ENCODE results near the gene DCD. TPM values are rescaled to one million over a fixed set of nuclear protein-coding genes. Genes with fewer than 3 reads are reported as not detected.

The DCD gene
- total RNA-seq, 2 donors from 2014 or later: 6.5 TPM; not detected in 1

DNA sequence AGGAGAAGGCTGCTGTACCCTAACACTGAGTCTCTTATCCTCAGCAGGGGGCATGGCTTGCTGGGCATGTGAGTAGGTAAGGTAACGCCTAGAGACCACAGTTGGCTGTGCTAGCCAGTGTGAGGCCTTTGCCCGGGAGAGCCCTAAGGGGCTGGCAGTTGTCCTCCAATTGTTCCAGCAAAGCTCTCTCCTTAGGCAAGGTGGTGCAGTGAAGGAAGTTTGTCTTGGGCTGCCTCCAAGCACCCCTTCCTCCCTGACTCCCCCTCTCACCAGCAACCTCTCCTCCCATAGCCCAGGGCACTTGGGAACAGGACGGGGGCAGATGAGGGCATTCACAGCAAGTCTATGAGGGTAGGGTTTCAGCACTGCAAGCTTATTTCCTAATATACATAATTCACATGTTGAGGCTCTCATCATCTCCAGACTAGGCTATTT lies 36.4 kb downstream of the DCD start:
- Histone ChIP-seq H3K4me1 (ENCODE audit: control insufficient read depth in 1 of 2, low read depth in 2 of 2) (no peaks in the 10 kb centered on the region), H3K27ac (no peak overlapping the region), H3K9me3 (no peaks in the 10 kb centered on the region), H3K27me3 (replicated peaks; ENCODE audit: insufficient read depth) (no peaks in the 10 kb centered on the region), H3K36me3 (no peaks in the 10 kb centered on the region), H3K4me3 (no peak overlapping the region)
- ATAC-seq (ENCODE audit: insufficient number of reproducible peaks, low FRiP score, low read depth): no peak
- TF ChIP-seq, protein P1, sequence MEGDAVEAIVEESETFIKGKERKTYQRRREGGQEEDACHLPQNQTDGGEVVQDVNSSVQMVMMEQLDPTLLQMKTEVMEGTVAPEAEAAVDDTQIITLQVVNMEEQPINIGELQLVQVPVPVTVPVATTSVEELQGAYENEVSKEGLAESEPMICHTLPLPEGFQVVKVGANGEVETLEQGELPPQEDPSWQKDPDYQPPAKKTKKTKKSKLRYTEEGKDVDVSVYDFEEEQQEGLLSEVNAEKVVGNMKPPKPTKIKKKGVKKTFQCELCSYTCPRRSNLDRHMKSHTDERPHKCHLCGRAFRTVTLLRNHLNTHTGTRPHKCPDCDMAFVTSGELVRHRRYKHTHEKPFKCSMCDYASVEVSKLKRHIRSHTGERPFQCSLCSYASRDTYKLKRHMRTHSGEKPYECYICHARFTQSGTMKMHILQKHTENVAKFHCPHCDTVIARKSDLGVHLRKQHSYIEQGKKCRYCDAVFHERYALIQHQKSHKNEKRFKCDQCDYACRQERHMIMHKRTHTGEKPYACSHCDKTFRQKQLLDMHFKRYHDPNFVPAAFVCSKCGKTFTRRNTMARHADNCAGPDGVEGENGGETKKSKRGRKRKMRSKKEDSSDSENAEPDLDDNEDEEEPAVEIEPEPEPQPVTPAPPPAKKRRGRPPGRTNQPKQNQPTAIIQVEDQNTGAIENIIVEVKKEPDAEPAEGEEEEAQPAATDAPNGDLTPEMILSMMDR (IDR thresholded peaks at IDR 0.05): no peak
- no peak for DNase-seq (ENCODE audit: low spot score)

DNA sequence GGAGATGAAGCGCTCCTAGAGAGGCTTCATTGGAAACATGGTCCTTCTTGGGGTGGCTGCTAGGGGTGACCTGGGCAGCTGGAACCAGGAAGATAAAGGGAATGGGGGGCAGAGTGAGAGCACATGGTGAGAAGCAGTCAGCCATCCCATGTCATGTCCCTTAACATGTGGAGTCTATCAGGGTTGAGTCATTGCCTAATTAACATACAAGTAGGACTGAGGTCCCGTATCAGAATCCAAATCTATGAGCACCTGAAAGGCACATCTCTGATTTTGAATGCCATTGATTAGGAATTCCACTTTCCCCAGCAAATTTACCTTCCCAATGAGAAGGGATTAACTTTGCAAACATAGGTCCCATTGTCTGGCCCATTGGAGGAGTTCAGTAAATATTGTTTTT lies 39.4 kb downstream of the DCD start:
- Histone ChIP-seq H3K4me3 (no peak overlapping the region), H3K9me3 (no peaks in the 10 kb centered on the region), H3K4me1 (ENCODE audit: control insufficient read depth in 1 of 2, low read depth in 2 of 2) (no peaks in the 10 kb centered on the region), H3K27ac (no peak overlapping the region), H3K27me3 (replicated peaks; ENCODE audit: insufficient read depth) (no peaks in the 10 kb centered on the region), H3K36me3 (no peaks in the 10 kb centered on the region)
- DNase-seq (ENCODE audit: low spot score) (no peak), ATAC-seq (ENCODE audit: insufficient number of reproducible peaks, low FRiP score, low read depth) (no peak)
- TF ChIP-seq, protein P1 (IDR thresholded peaks at IDR 0.05): no peak

DNA sequence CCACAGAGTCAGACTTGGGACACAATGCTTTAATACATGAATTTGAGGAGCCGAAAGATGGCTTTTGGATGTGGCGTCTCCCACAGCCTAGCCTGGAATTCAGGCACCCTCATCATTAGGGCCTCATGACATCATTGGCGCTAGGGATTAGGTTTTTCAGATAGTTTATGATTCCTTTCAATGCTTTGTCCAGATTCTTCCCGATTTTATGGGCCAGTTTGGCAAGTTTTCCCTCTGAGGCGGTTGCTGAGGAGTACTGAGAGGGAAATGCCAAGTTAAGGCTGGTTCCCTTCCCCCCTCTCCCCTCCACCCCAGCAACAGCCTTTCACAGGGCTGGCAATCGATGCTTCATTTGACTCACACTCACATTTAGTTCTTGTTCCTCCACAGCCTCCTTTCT lies 40.0 kb downstream of the DCD start:
- H3K36me3 ChIP-seq: no peaks in the 10 kb centered on the region
- no peak overlapping the region for H3K27ac ChIP-seq
- no peak overlapping the region for H3K4me3 ChIP-seq
- DNase-seq (ENCODE audit: low spot score) (no peak), ATAC-seq (ENCODE audit: insufficient number of reproducible peaks, low FRiP score, low read depth) (no peak)
- no peaks in the 10 kb centered on the region for H3K4me1 ChIP-seq (ENCODE audit: control insufficient read depth in 1 of 2, low read depth in 2 of 2)
- H3K27me3 ChIP-seq (replicated peaks; ENCODE audit: insufficient read depth): no peaks in the 10 kb centered on the region
- TF ChIP-seq, protein P1 (IDR thresholded peaks at IDR 0.05): no peak
- H3K9me3 ChIP-seq: no peaks in the 10 kb centered on the region

DNA sequence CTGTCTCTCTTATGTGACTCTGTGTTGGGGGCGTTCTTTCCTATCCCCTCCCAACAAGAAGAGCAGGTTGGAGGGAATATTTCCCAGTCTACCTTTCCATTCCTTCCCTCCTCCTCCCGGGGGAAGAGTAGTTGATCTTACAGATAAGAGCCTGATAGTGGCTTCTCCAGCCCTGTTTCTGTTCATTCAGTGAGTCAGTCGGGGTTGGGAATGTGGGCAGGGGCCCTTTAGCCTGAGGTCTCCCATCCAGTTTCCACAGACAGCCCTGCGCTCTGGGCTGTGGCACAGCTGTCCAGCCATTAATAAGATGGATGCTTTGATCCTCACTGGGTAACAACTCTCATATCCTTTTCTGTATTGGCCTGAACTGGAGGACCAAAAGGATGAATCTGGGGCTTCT lies 41.6 kb downstream of the DCD start:
- Histone ChIP-seq H3K36me3 (no peaks in the 10 kb centered on the region), H3K9me3 (no peaks in the 10 kb centered on the region), H3K27ac (no peak overlapping the region), H3K27me3 (replicated peaks; ENCODE audit: insufficient read depth) (no peaks in the 10 kb centered on the region), H3K4me1 (ENCODE audit: control insufficient read depth in 1 of 2, low read depth in 2 of 2) (no peaks in the 10 kb centered on the region), H3K4me3 (no peak overlapping the region)
- no peak for ATAC-seq (ENCODE audit: insufficient number of reproducible peaks, low FRiP score, low read depth)
- no peak for DNase-seq (ENCODE audit: low spot score)
- TF ChIP-seq, protein P1 (IDR thresholded peaks at IDR 0.05): no peak

DNA sequence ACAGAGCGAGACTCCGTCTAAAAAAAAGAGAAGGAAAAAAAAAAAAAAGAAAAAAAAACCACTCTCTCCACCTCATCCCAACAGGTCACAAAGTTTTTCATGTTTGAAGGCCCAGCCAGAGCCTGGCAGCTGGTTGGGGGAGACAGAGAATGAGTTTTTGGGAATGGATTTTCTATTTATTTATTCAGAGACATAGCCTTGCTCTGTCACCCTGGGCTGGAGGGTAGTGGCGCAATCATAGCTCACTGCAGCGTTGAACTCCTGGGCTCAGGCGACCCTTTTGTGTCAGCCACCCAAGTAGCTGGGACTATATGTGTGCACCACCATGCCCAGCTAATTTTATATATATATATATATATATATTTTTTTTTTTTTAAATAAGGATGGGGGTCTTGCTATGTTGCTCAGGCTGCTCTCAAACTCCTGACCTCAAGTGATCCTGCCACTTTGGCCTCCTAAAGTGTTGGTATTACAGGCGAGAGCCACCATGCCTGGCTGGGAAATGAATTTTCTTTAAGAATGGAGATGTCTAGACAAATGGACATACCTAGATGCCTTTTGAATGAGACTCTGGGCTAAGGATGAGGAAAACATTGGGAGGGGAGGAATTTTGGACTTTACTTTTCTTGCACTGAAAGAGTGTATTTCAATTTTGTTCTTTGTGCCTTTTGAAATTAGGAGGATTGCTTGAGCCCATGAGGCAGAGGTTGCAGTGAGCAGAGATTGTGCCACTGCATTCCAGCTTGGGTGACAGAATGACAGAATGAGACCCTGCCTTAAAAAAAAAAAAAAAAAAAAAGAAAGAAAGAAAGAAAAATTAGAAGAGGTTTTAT lies 42.8 kb downstream of the DCD start:
- ATAC-seq (ENCODE audit: insufficient number of reproducible peaks, low FRiP score, low read depth): no peak

More for the DNA sequence above, 42.8 kb downstream of the DCD start:
- Histone ChIP-seq H3K4me1 (ENCODE audit: control insufficient read depth in 1 of 2, low read depth in 2 of 2) (no peaks in the 10 kb centered on the region), H3K27ac (no peak overlapping the region), H3K4me3 (no peak overlapping the region), H3K27me3 (replicated peaks; ENCODE audit: insufficient read depth) (no peaks in the 10 kb centered on the region), H3K36me3 (no peaks in the 10 kb centered on the region), H3K9me3 (no peaks in the 10 kb centered on the region)
- TF ChIP-seq, protein P1 (IDR thresholded peaks at IDR 0.05): no peak
- DNase-seq (ENCODE audit: low spot score): no peak
